ENCODE data around the gene IFI27L1.
"Not testable (repeated sequence)": the region's sequence is repeated elsewhere in the genome, so short reads cannot be mapped to it uniquely, and the experiment has no call there.

The IFI27L1 gene

GRCh38 chr14:94048691-94049624, 32.2 kb upstream of the IFI27L1 start:
- peak; percentile 21 for DNase-seq

- DNase-seq: no peak
Observed at GRCh38 chr14:94049625-94050023, 31.5 kb upstream of the IFI27L1 start.

GRCh38 chr14:94050231-94050880, 30.8 kb upstream of the IFI27L1 start:
- DNase-seq: peak; percentile 12

- DNase-seq: peak; percentile 55
Observed at GRCh38 chr14:94051115-94051514, 30.0 kb upstream of the IFI27L1 start.

GRCh38 chr14:94051779-94052178, 29.3 kb upstream of the IFI27L1 start:
- peak; percentile 32 for DNase-seq

DNA sequence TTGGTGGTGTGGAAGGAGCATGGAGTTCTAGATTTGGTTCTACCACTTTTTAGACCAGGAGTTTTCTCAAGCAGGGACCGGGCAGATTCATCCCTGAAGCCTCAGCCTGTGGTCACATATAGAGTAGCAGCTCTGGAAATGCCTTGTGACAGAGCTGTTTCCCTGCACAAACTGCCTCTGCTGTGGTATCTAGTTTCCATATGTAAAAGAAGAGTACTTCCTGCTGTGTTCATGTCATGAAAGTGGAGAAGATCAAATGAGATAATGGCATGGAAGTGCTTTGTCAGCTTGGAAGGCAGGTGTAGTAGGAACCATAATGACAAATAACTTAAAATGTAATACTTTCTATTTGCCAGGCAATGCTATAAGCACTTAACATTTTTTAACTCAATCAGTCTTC, 28.9 kb upstream of the IFI27L1 start:
- DNase-seq: no peak

- DNase-seq: peak; percentile 41
Observed at GRCh38 chr14:94052662-94053061, 28.4 kb upstream of the IFI27L1 start.

DNA sequence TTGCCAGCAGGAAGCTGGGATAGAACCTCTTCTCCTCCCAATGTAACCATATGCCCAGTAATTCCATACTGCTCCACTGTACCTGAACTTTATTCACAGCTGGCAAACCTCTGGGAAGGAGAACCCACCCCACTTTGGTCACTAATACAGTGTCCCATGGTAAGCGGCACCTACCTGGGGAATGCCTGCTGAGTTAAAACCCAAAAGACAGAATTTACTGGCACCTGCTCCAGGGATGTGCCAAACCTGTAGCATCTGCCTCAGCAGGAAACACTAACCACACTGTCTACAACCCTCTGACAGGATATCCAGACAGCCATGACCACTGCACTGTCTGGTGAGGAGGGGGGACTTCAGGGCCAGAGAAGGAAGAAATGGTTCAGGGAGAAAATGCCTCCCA, 26.7 kb upstream of the IFI27L1 start:
- peak; percentile 12 for DNase-seq

GRCh38 chr14:94054936-94055335, 26.2 kb upstream of the IFI27L1 start:
- DNase-seq: no peak

DNA sequence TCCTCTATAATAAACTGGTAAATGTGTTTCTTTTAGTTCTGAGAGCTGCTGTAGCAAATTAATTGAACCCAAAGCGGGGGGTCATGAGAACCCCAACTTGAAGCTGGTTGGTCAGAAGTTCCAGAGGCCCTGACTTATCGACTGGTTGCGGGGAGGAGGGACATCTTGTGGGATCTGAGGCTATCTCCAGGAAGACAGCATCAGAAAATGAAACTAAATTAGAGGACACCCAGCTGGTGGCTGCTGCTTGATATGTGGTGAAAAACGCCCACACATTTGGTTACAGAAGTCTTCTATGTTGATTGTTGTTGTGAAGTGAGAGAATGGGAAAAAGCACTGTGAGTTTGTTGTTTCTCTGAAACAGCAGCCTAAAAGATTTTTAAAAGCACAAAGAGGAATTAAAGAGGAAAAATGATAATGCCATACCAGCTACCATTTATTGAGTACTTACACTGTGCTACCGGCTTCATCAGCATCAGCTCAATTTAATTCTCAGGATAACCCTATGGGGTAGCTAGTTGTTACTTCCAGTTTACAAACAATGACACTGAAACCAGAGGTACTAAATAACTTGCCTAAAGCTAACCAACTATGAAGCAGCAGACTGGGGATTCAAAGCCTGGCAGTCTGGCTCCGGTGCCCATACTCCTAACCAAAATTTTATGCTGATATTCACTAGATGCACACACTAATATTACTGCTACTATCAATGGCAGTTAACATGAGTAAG, 24.4 kb upstream of the IFI27L1 start:
- DNase-seq: no peak

- DNase-seq: peak; percentile 13
Observed at GRCh38 chr14:94058128-94058673, 22.9 kb upstream of the IFI27L1 start.

DNA sequence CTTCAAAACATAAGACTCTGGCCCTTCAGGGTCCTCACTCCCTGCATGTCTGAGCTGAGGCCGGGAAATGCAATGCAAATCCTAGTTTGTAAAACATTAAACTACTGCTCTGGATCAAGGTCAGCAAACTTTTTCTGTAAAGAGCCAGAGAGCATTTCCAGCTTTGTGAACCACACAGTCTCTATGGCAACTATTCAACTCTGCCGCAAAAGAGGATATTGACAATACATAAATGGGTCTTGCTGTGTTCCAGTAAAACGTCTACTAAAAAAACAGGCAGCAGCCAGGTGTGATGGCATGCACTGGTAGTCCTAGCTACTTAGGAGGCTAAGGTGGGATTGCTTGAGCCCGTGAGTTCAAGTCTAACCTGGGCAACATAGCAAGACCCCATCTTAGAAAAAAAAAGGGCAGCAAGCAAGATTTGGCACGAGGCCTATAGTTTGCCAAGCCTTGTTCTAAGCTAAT, 22.4 kb upstream of the IFI27L1 start:
- no peak for DNase-seq

- peak; percentile 16 for DNase-seq
Observed at GRCh38 chr14:94059998-94060397, 21.1 kb upstream of the IFI27L1 start.

DNA sequence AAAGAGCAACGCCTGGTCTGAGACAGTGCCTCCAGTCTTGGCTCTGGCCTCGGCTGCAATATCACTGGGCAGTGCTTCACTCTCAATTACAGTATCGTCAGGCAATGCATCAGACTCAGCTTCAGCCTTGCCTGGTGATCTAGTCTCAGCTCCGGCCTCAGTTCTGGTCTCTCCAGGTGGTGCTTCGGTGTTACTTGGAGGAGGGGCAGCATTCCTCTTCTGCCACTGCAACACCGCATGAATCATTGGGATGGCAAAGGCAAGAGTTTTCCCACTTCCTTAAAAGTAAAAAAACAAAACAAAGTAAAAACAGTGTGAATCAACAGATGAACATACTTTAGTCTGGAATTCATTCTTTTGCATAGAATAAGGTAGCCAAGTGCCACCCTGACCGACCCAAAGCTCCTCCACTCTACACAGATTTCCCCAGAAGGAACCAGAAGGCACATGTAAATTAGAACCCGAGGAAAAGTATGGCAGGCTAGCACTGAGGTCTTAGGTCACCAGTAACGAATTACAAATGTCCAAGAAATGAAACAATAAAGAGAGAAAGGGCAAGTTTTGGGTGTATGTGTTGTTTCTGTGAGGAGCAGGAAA, 18.7 kb upstream of the IFI27L1 start:
- peak; percentile 51 for DNase-seq

DNA sequence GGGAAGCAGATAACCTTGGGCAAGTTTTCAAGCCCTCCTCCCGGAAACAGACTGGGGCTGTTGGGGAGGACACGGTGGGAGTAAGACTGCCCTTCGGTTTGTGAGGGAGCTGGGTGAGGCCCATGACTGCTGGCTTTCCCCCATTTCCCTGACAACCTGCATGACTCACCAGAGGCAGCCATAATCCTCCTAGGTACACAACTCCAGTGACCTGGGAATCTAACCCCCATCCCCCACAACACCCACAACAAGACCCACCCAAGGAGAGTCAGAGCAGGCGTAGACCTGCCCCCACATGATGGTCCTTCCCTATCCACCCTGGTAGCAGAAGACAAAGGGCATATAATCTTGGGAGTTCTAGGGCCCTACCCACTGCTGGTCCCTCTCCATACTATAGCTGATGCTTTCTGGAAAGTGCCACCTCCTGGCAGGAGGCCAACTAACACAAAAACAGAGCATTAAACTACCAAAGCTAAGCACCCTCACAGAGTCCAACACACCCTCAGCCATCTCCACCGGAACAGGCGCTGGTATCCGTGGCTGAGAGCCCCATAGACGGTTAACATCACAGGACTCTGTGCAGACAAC, 14.9 kb upstream of the IFI27L1 start:
- peak; percentile 55 for DNase-seq

DNA sequence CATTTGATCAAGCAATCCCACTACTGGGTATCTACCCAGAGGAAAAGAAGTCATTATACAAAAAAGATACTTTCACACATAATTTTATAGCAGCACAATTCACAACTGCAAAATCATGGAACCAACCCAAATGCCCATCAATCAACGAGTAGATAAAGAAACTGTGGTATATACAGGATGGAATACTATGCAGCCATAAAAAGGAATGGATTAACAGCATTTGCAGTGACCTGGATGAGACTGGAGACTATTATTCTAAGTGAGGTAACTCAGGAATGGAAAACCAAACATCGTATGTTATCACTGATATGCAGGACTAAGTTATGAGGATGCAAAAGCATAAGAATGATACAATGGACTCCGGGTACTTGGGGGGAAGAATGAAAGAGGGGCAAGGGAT, 9.0 kb upstream of the IFI27L1 start:
- not testable (repeated sequence) for DNase-seq

GRCh38 chr14:94074534-94074933, 6.6 kb upstream of the IFI27L1 start:
- DNase-seq: no peak

DNA sequence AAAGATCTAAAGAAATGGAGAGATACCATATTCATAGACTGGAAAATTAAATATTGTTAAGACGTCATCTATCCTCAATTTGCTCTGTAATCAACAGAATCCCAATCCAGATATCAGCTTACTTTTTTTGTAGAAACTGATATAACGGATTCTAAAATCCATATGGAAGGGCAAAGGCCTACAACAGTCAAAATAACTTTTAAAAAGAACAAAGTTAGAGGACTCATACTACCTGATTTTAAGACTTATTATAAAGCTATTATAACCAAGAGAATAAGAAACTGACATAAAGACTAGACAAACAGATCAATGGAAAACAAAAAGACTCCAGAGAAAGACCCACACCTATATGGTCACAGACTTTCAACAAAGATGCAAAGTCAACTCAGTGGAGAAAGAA, 6.1 kb upstream of the IFI27L1 start:
- no peak for DNase-seq

- DNase-seq: no peak
Observed at GRCh38 chr14:94077111-94077821, 3.8 kb upstream of the IFI27L1 start.

GRCh38 chr14:94077823-94078222, 3.3 kb upstream of the IFI27L1 start:
- DNase-seq: no peak

DNA sequence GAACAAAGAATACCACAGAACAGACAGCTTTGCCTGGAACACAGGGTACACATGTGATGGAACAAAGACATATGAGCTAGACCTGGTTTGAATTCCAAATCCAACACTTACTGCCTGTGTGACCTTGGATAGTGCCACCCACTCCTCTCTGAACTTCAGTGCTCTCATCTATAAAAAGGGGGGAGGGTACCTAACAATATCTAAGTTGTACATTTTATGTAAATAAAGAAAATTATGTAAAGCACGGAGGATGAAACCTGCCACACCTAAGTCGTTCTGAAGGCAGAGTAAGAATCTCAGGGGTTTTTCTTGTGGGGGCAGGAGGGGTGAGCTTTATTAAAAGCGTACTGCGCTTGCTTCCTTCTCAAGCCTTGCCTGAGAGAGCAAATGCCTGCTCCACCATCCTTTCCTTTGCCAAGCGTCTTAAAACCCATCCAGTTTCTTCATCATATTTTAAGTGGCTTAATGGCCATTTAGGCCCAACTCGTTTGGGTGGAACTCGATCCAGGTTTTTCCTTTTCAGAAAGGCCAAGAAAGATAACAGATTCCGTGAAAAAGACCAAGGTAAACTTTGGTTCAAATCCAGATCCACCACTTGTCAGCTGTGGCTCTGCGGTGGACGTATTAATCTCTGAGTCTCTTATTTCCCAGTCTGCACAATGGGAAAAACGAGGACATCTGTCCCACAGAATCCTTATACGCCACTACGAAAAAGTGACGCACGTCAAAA, 1.1 kb upstream of the IFI27L1 start:
- no peak for DNase-seq

Data from islet precursor cell (in vitro differentiated cells).